Endothelial cell of umbilical vein (primary cell): ENCODE data around the gene ZMIZ2. TPM values are rescaled to one million over a fixed set of nuclear protein-coding genes. Genes with fewer than 3 reads are reported as not detected.
"Not testable (repeated sequence)": the region's sequence is repeated elsewhere in the genome, so short reads cannot be mapped to it uniquely, and the experiment has no call there.

ENCODE experiments used
- BruUV-seq: library from RNA; stranded (reverse); fragments of 400-500 nt; replicated peaks from 2 replicates; lab custom pipeline; 2021; lab: Mats Ljungman, UMichigan
- CTCF ChIA-PET: fragments of 300-600, 350-600 bp; sonication (Branson Sonifier 250); formaldehyde crosslinking; loops from one replicate; lab custom pipeline; 2021; ENCODE audit warnings: antibody characterized with exemption, inconsistent platforms; lab: Charles Lee
- POLR2A ChIA-PET: fragments of 300-600, 350-600 bp; sonication (Branson Sonifier 250); formaldehyde crosslinking; loops from one replicate; lab custom pipeline; 2021; ENCODE audit warnings: antibody characterized with exemption, inconsistent platforms; lab: Charles Lee
- DNase-seq: peaks from one replicate; pipeline ENCODE4 v3.0.0-alpha.2; 2011; ENCODE audit warnings: low read depth, low spot score
- FAIRE-seq: peaks from 2 replicates; lab custom pipeline; 2011; peaks lifted over from hg19 to GRCh38; lab: Jason Lieb, UNC
- H2AFZ ChIP-seq: 2 replicates; pipeline ENCODE4 v1.6.0; 2012; ENCODE audit warnings: low read depth, low read length, control low read depth, inconsistent platforms
- H3K27ac ChIP-seq: 2 replicates; pipeline ENCODE4 v1.5.1; 2011; ENCODE audit warnings: low read depth, mild to moderate bottlenecking, control low read depth, low read length, moderate library complexity; ENCODE audit not compliant: insufficient read depth
- H3K27me3 ChIP-seq, 2 experiments: 2 replicates each; pipeline versions ENCODE4 v1.6.0 to v1.6.1; 2011; ENCODE audit warnings: low read length in 2 of 2, mixed read lengths in 1 of 2; ENCODE audit not compliant: control insufficient read depth in 2 of 2, insufficient read depth in 2 of 2
- H3K36me3 ChIP-seq, 2 experiments: 2 replicates in 1 of 2; 3 replicates in 1 of 2; pipeline ENCODE4 v1.5.1; 2011; ENCODE audit warnings: low read length in 2 of 2, mild to moderate bottlenecking in 1 of 2, moderate library complexity in 1 of 2; ENCODE audit not compliant: control insufficient read depth in 2 of 2, insufficient read depth in 2 of 2; ENCODE audit errors: extremely low read depth in 1 of 2
- H3K4me1 ChIP-seq: 3 replicates; pipeline ENCODE4 v1.5.1; 2011; ENCODE audit warnings: mild to moderate bottlenecking, low read length; ENCODE audit not compliant: control insufficient read depth, insufficient read depth; ENCODE audit errors: extremely low read depth
- H3K4me2 ChIP-seq: 2 replicates; pipeline ENCODE4 v1.6.1; 2011; ENCODE audit warnings: low read length, control low read depth, mixed read lengths; ENCODE audit not compliant: insufficient read depth
- H3K4me3 ChIP-seq, 3 experiments: fragments of 200-600 bp in 1 of 3; sonication (generic), shearing (Covaris generic) in 1 of 3; replicated peaks in 1 of 3; 2 replicates each; pipeline ENCODE4 v1.5.1; 2011 to 2016; ENCODE audit warnings: control low read depth in 3 of 3, low read length in 3 of 3, mild to moderate bottlenecking in 2 of 3, inconsistent platforms in 1 of 3, low read depth in 1 of 3, moderate library complexity in 1 of 3; ENCODE audit not compliant: insufficient read depth in 1 of 3
- H3K79me2 ChIP-seq: 2 replicates; pipeline ENCODE4 v1.6.0; 2012; ENCODE audit warnings: low read length, inconsistent platforms; ENCODE audit not compliant: control insufficient read depth, insufficient read depth
- H3K9ac ChIP-seq: replicated peaks from 2 replicates; pipeline ENCODE3; 2011; ENCODE audit warnings: low read length, control low read depth; ENCODE audit not compliant: insufficient read depth; ENCODE audit errors: extremely low read depth
- H3K9me1 ChIP-seq: replicated peaks from 3 replicates; pipeline ENCODE4 v1.6.0; 2011; ENCODE audit warnings: mild to moderate bottlenecking, low read length; ENCODE audit not compliant: control insufficient read depth, insufficient read depth; ENCODE audit errors: extremely low read depth
- H3K9me3 ChIP-seq: replicated peaks from 2 replicates; pipeline ENCODE4 v1.5.1; 2012; ENCODE audit warnings: low read length, inconsistent platforms; ENCODE audit not compliant: control insufficient read depth, insufficient read depth
- H4K20me1 ChIP-seq: replicated peaks from 2 replicates; pipeline ENCODE3; 2011; ENCODE audit warnings: mild to moderate bottlenecking, low read length; ENCODE audit not compliant: control insufficient read depth, insufficient read depth; ENCODE audit errors: extremely low read depth
- CTCF ChIP-seq, 2 donors: IDR thresholded peaks; 1 replicate in 1 of 2; 2 replicates in 1 of 2; pipeline ENCODE4 v1.5.1; 2011; ENCODE audit warnings: low read length in 2 of 2, mild to moderate bottlenecking in 2 of 2, moderate library complexity in 2 of 2, control low read depth in 1 of 2, inconsistent platforms in 1 of 2, low read depth in 1 of 2; ENCODE audit not compliant: insufficient read depth in 1 of 2; ENCODE audit errors: extremely low read depth in 1 of 2
- GATA2 ChIP-seq: IDR thresholded peaks from 2 replicates; pipeline ENCODE4 v1.7.0; 2011; ENCODE audit warnings: low read depth, mild to moderate bottlenecking, moderate library complexity, mixed read lengths, low read length; ENCODE audit not compliant: insufficient read length, insufficient read depth
- POLR2A ChIP-seq: IDR thresholded peaks from 2 replicates; pipeline ENCODE4 v1.6.1; 2012; ENCODE audit warnings: low read depth, mild to moderate bottlenecking, control low read depth, low read length
- dilution Hi-C: fragments of 300-500 bp; cut with MboI; formaldehyde crosslinking; loops from one replicate; pipeline ENCODE4 v1.15.0; 2019; ENCODE audit warnings: low sequenced_read_pairs; ENCODE audit not compliant: extremely low pct_ligation_motif_present
- intact Hi-C: fragments of 100-400 bp; cut with micrococcal nuclease; formaldehyde crosslinking; loops from one replicate; pipeline ENCODE4 v1.10.0; 2022
- polyA plus RNA-seq, 4 experiments: library from polyadenylated mRNA; depleted of rRNA in 3 of 4; stranded (reverse) in 3 of 4; unstranded in 1 of 4; fragments of >200 nt; gene quantifications; 2 replicates each; pipeline versions ENCODE4 v1.2.1 to v1.2.3, GENCODE V29; 2011 to 2012; ENCODE audit warnings: missing spikeins in 1 of 4
- total RNA-seq: library from RNA; stranded (reverse); gene quantifications from 2 replicates; pipeline ENCODE4 v1.2.3, GENCODE V29; 2021

ZMIZ2 gene
- total and polyA plus RNA-seq, 2 donors (not counting 3 experiments of a cell fraction or from before 2014, with no cell fraction given), result 30.6 to 87.5 TPM

- BruUV-seq, result no TSS peak
- dilution Hi-C loops (no loop called here), intact Hi-C loops (no loop called here)
- TF ChIP-seq GATA2 (no peak), POLR2A (no peak), CTCF (IDR thresholded peaks at IDR 0.05; ENCODE audit: extremely low read depth in 1 of 2, insufficient read depth in 1 of 2, low read depth in 1 of 2, low read length in 2 of 2) (no peak)
- Histone ChIP-seq H2AFZ (no peak overlapping the region), H3K36me3 (no peaks in the 10 kb centered on the region), H3K27me3 (no peaks in the 10 kb centered on the region), H3K4me3 (no peak overlapping the region), H3K27ac (no peak overlapping the region), H3K79me2 (no peaks in the 10 kb centered on the region), H3K4me2 (no peak overlapping the region), H3K9me1 (no peaks in the 10 kb centered on the region), H3K9me3 (no peaks in the 10 kb centered on the region), H3K4me1 (no peaks in the 10 kb centered on the region), H4K20me1 (no peaks in the 10 kb centered on the region), H3K9ac (no peak overlapping the region)
- ChIA-PET CTCF (interaction anchor here (0.6 kb wide), 1 partner anchor 20 kb away, joined by 3 read pairs; no protein-coding TSS in a partner anchor), POLR2A (no interaction called here)
- DNase-seq (no peak), FAIRE-seq (no peak)
Observed at GRCh38 chr7:44784364-44784763, 35.7 kb downstream of the ZMIZ2 start.

GRCh38 chr7:44785218-44785617 is 36.6 kb downstream of the ZMIZ2 start:
- H3K79me2 ChIP-seq, H3K9me1 ChIP-seq, CTCF ChIA-PET, H4K20me1 ChIP-seq, H2AFZ ChIP-seq, H3K36me3 ChIP-seq, H3K27ac ChIP-seq, POLR2A ChIA-PET, DNase-seq, H3K9ac ChIP-seq, H3K9me3 ChIP-seq, H3K4me3 ChIP-seq, H3K27me3 ChIP-seq, intact Hi-C loops, H3K4me1 ChIP-seq, BruUV-seq, dilution Hi-C loops, FAIRE-seq, H3K4me2 ChIP-seq: not testable (repeated sequence)
